HG02642 (cell line): Measurements from ENCODE around the gene MAP3K6.
"Not testable (repeated sequence)": the region's sequence is repeated elsewhere in the genome, so short reads cannot be mapped to it uniquely, and the experiment has no call there.

Source experiments
- ATAC-seq: cut with Tn5 transposase; IDR thresholded peaks from one replicate; pipeline ENCODE4 v1.9.1; 2021; ENCODE audit warnings: mild to moderate bottlenecking; ENCODE audit not compliant: unreplicated experiment, poor library complexity

Gene MAP3K6

DNA sequence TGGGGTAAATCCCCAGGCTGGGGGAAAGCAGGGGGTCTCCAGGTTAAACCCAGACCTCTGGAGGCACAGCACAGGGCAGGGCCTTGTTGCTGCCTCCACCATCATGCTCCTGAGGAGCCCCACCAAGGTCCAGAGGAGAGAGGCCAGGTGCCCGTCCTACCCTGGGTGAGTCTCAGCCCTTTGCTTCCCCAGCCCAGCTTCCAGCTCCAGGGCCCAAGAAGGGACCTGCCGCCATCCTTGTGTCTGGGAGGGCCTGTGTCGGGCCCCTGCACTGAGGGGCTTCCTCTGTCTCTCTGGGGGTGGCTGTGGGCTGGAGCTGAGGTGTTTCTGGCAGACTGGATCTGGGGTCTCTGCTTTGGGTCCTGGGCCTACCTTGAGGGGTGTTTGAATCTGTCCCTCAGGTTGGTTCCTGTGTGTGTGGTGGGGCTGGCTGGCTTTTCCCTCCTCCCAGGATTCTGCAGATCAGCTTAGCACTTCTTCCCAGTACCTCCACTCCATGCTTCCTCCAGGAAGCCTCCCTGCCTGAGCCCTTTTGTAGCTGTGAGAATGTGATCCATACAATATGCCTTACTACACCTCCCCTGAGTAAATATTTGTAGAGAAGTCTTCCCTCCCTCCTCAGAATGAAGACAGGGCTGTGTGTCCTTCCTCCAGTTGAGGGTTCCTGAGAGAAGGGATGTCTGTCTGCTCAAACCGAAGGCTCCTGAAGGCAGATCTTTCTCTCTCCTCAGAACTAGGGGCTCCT is 31.8 kb upstream of the MAP3K6 start:
- ATAC-seq, result no peak

DNA sequence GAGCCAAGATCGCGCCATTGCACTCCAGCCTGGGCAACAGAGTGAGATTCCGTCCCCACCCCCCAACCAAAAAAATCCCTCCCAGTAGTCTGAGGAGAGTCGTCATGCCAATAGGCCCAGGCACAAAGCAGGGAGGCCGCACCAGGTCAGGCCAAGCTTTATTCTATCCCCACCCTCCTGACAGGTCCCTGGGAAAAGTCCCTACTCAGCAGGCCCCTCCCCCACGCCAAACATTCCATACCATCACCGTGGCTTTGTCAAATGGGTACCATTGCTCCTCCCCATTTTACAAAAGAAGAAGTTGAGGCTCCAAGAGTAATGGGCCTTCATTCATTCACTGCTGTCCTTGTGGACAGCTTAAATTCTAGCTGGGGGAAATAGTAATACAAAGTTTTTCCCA is 31.0 kb upstream of the MAP3K6 start:
- ATAC-seq, result no peak

DNA sequence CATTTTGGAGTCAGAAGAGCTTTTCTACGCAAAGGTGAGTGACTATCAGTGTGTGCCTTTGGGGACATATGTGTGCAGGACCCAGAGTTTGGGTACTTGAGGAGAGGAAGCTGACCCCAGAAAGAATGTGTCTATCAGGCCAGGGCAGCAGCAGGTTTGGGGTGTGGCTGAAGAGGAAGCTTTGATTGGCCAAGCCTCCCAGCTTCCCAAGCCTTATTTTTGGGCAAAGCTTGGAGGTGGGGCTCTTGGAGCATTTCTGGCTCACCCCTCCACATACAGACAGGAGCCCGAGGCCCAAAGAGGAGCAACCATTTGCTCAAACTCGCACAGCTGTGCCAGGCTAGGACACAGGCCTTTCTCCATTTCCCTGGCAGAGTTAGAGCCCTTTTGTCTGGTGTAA is 30.3 kb upstream of the MAP3K6 start:
- no peak for ATAC-seq

- peak; percentile 36 for ATAC-seq
These were observed 28.9 kb upstream of the MAP3K6 start for GRCh38 chr1:27395441-27396195.

GRCh38 chr1:27394925-27395324 is 28.2 kb upstream of the MAP3K6 start:
- ATAC-seq, result no peak

- ATAC-seq, result no peak
These were observed 27.5 kb upstream of the MAP3K6 start for GRCh38 chr1:27394282-27394658.

DNA sequence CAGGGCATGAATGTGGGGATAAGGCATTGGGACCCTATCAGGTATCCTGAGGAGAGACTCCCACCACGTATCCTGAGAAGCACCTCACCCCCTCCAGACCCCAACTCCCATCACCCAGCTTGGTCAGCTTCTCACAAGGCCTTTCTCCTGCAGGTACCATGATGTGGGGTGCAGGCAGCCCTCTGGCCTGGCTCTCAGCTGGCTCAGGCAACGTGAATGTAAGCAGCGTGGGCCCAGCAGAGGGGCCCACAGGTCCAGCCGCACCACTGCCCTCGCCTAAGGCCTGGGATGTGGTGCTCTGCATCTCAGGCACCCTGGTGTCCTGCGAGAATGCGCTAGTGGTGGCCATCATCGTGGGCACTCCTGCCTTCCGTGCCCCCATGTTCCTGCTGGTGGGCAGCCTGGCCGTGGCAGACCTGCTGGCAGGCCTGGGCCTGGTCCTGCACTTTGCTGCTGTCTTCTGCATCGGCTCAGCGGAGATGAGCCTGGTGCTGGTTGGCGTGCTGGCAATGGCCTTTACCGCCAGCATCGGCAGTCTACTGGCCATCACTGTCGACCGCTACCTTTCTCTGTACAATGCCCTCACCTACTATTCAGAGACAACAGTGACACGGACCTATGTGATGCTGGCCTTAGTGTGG is 27.0 kb upstream of the MAP3K6 start:
- ATAC-seq, result no peak

DNA sequence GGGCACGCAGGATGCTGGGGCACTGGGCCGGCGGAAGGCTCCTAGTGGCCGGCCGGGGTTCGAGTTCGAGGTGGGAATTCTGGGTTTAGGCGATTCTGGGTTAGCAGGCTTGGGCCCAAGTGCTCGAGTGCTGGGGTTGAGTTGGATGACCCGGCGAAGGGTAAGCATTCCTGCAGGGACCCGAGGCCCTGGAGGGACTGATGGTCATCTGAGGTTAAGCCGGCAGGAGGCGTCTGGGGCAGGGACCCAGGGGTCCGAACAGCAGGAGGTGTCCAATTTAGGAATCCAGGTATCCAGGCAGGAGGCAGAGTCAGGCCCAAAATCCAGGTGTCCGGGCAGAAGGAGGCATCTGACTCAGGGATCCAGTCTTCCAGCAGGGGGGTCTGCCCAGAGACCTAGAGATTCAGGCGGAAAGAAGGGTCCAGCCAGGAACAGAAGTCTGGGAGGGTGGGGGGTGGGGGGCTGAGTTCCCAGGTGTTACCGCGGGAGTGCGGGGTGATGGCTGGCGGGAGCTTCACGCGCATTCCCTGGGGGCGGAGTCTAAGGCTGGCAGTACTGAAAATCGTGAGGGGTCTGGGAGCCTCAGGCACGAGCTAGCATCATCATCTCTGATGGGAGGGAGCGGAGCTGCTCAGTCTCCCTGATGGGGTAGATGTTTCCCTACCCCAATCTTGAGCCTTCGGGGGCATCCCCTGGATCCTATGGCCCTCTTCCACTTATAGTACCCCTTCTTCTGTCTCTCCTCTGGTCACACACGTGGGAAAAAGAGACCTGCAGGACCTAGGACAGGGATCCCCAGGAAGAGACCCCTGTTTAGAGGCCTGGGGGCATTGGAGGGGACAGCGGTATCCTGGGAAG is 26.2 kb upstream of the MAP3K6 start:
- ATAC-seq, result no peak

- peak; percentile 73 for ATAC-seq
These were observed 25.5 kb upstream of the MAP3K6 start, which contains the start of gene GPR3 for GRCh38 chr1:27392096-27392777. GPR3 (plus strand) TSS chr1:27392622; CDS start chr1:27393799, 1,177 bp downstream.

GRCh38 chr1:27391511-27392095 is 24.8 kb upstream of the MAP3K6 start:
- no peak for ATAC-seq

- no peak for ATAC-seq
These were observed 21.7 kb upstream of the MAP3K6 start for GRCh38 chr1:27388337-27389005.

DNA sequence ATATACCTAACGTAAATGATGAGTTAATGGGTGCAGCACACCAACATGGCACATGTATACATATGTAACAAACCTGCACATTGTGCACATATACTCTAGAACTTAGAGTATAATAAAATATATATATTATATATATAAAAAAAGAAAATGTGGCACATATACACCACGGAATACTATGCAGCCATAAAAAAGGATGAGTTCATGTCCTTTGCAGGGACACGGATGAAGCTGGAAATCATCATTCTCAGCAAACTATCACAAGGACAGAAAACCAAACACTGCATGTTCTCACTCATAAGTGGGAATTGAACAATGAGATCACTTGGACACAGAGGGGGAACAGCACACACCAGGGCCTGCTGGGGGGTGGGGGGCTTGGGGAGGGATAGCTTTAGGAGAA is 18.0 kb upstream of the MAP3K6 start:
- not testable (repeated sequence) for ATAC-seq

DNA sequence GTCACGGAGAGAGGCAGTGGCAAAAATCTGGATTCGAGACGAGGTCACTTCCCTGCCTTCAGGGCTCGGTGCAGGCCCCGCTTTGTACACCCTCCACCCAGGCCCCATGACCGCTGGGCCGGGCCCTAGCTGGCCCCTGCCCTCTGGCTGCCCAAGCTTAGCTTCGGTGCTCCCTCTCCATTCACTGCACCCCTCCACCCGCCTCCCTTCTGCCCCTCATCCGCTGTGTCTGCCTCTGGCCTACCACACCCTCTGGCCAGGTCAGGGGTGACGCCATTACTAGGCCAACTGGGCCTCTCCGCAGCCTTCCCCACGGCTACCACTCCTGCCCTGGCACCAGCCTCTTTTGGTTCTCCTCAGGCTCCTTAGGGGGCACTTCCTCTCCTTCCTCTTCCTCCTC is 16.9 kb upstream of the MAP3K6 start:
- no peak for ATAC-seq

DNA sequence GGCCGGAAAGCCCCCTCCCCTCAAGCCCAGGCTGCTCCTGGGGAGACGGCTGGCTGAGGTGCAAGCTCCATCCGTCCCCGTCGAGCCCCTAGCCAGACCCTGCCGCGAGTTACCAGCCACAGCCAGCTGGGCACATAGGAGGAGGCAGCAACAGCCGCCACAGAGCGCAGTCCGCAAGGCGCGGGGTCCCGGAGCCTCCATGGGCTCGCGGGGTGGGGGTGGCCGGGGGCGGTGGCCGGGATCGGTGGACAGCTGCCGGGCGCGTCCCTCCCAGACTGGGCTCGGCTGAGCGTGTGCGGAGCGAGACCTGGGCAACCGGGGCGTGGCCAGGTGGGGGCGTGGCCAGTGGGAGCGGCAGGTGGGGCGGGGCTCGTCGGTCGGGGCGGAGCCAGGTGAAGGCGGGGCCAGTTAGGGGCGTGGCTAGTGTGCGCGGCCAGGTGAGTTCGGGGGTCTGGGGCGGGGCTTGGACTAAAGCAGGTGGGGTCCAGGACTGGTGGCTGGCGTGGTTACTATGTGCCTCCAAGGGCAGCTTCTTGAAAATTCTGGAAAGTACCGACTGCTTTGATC is 16.4 kb upstream of the MAP3K6 start, which contains the start of gene CD164L2:
CD164L2 (minus strand) TSS at position 295 of the 567 bp plus-strand sequence; CDS start at position 201, 94 bp downstream.
- no peak for ATAC-seq

GRCh38 chr1:27381969-27382762 is 15.4 kb upstream of the MAP3K6 start:
- no peak for ATAC-seq

- no peak for ATAC-seq
These were observed 14.3 kb upstream of the MAP3K6 start for GRCh38 chr1:27380766-27381733.

DNA sequence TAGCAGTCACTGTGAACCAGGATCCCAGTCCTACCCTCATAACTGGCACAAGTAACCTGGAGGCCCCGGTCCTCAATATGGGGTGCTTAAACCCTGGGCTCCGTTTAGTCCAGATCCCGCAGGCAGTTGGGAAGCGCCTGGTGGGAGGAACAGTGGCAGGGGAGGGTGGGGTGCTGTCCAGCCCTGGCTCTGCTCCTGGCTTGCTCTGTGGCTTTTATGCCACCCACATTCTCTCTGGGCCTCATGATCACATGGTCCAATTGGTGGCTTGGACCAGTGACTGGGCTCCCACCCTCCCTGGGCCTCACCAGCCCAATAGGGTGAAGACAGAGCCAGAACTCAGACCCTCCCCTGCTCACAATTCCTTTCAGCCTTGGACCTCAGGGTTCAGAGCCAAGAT is 13.5 kb upstream of the MAP3K6 start:
- ATAC-seq, result no peak
